OCI-LY1 (cell line): Measurements from ENCODE around the gene PRPF19.

Experiments
- H2AFZ ChIP-seq: fragments of 200-600 bp; sonication (generic), shearing (Covaris generic); 2 replicates; pipeline ENCODE4 v1.6.0; 2014; ENCODE audit warnings: antibody characterized with exemption, mild to moderate bottlenecking, low read length
- H3F3A ChIP-seq: fragments of 200-600 bp; sonication (generic), shearing (Covaris generic); 2 replicates; pipeline ENCODE4 v1.6.0; 2014; ENCODE audit warnings: mild to moderate bottlenecking, antibody characterized with exemption, low read length, moderate library complexity; ENCODE audit not compliant: insufficient read depth
- H3K27ac ChIP-seq: fragments of 200-600 bp; sonication (generic); 2 replicates; pipeline ENCODE4 v1.5.1; 2014; ENCODE audit warnings: low read length, mixed run types, mild to moderate bottlenecking, low read depth; ENCODE audit not compliant: poor library complexity, severe bottlenecking
- H3K27me3 ChIP-seq: fragments of 200-600 bp; sonication (generic); 2 replicates; pipeline ENCODE4 v1.6.0; 2014; ENCODE audit warnings: antibody characterized with exemption, mild to moderate bottlenecking, low read length, moderate library complexity; ENCODE audit not compliant: insufficient read depth
- H3K36me3 ChIP-seq: fragments of 200-600 bp; sonication (generic); 2 replicates; pipeline ENCODE4 v1.6.1; 2014; ENCODE audit warnings: mild to moderate bottlenecking, antibody characterized with exemption, low read length, moderate library complexity, mixed read lengths; ENCODE audit not compliant: insufficient read depth
- H3K4me1 ChIP-seq: fragments of 200-600 bp; sonication (generic); 2 replicates; pipeline ENCODE4 v1.5.1; 2014; ENCODE audit warnings: mild to moderate bottlenecking, low read length, moderate library complexity; ENCODE audit not compliant: insufficient read depth, severe bottlenecking
- H3K4me2 ChIP-seq: fragments of 200-600 bp; sonication (generic), shearing (Covaris generic); 2 replicates; pipeline ENCODE4 v1.6.1; 2014; ENCODE audit warnings: low read length
- H3K4me3 ChIP-seq: fragments of 200-600 bp; sonication (generic); 2 replicates; pipeline ENCODE4 v1.5.1; 2014; ENCODE audit warnings: low read length, low read depth, mild to moderate bottlenecking, mixed read lengths; ENCODE audit not compliant: poor library complexity, severe bottlenecking
- H3K79me2 ChIP-seq: fragments of 200-600 bp; shearing (Covaris generic); 2 replicates; pipeline ENCODE4 v1.6.1; 2016; ENCODE audit warnings: mixed run types, low read length, mixed read lengths; ENCODE audit not compliant: insufficient read depth
- H3K9ac ChIP-seq: fragments of 200-600 bp; sonication (generic), shearing (Covaris generic); 2 replicates; pipeline ENCODE4 v1.6.1; 2014; ENCODE audit warnings: mild to moderate bottlenecking, low read length, mixed read lengths
- H3K9me2 ChIP-seq: fragments of 200-600 bp; sonication (generic), shearing (Covaris generic); 2 replicates; pipeline ENCODE4 v1.6.1; 2014; ENCODE audit warnings: low read depth, mild to moderate bottlenecking, low read length, mixed read lengths
- H3K9me3 ChIP-seq: fragments of 200-600 bp; shearing (Covaris generic); 2 replicates; pipeline ENCODE4 v1.6.1; 2014; ENCODE audit warnings: low read length, mixed read lengths
- H4K20me1 ChIP-seq: fragments of 200-600 bp; sonication (generic), shearing (Covaris generic); 2 replicates; pipeline ENCODE4 v1.6.0; 2016; ENCODE audit warnings: mild to moderate bottlenecking, low read length; ENCODE audit not compliant: insufficient read depth
- CTCF ChIP-seq: fragments of 200-600 bp; sonication (generic), shearing (Covaris generic); IDR thresholded peaks from 2 replicates; pipeline ENCODE4 v1.5.1; 2017; ENCODE audit warnings: mild to moderate bottlenecking, antibody characterized with exemption, low read length, moderate library complexity, mixed read lengths
- EZH2 ChIP-seq: fragments of 200-600 bp; sonication (generic), shearing (Covaris generic); IDR thresholded peaks from 2 replicates; pipeline ENCODE4 v1.8.0; 2017; ENCODE audit warnings: borderline replicate concordance, mixed run types, mild to moderate bottlenecking, antibody characterized with exemption, low read length, moderate library complexity, mixed read lengths

PRPF19 gene

GRCh38 chr11:60951606-60951903, 45.2 kb upstream of the PRPF19 start:
- Histone ChIP-seq H3K27me3 (no peaks in the 10 kb centered on the region; the same call in 1 of the 2 replicates), H3K4me2 (peak overlapping the region; percentile 46; the same call in 1 of the 2 replicates), H3K27ac (no peak overlapping the region), H3K9ac (no peak overlapping the region; the same call in 1 of the 2 replicates), H3K9me2 (no peaks in the 10 kb centered on the region), H4K20me1 (no peaks in the 10 kb centered on the region), H2AFZ (no peak overlapping the region), H3K9me3 (no peaks in the 10 kb centered on the region), H3F3A (no peaks in the 10 kb centered on the region), H3K4me3 (peak overlapping the region; percentile 34), H3K36me3 (no peaks in the 10 kb centered on the region), H3K79me2 (no peaks in the 10 kb centered on the region), H3K4me1 (peaks cover 12% of the 10 kb centered on the region)
- TF ChIP-seq CTCF (no peak), EZH2 (no peak)

DNA sequence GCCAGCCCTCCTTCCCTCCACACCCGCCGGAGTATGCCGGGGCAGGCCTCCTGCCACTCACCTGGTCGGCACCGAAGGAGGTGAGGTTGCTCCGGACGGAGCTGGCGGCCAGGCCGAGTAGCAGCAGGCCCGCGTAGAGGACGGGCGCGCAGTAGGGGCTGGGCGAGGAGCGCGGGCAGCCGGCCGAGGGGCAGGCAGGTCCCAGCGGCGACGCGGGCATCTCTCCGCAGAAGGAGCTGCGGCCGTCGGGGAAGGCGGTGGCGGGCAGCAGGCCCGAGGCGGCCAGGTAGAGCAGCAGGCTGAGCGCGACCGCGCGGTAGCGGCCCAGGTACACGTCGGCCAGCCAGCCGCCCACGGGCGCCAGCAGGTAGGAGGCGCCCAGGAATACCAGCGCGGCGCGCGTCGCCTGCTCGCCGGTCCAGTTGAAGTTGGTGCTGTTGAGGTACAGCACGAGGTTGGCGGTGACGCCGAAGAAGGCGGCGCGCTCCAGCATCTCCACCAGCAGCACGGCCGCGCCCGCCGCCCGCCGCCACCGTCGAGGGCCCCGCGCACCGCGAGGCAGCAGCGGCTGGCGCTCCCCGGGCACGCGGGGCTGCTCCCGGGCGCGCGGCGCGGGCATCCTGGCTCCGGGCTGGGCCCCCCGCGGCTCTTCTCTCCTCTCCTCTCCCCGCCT, 44.7 kb upstream of the PRPF19 start:
- no peaks in the 10 kb centered on the region for H3K79me2 ChIP-seq
- no peak overlapping the region; the same call in 1 of the 2 replicates for H3K4me2 ChIP-seq
- no peaks in the 10 kb centered on the region for H3K36me3 ChIP-seq
- no peaks in the 10 kb centered on the region for H3K9me3 ChIP-seq
- no peak overlapping the region for H2AFZ ChIP-seq
- H4K20me1 ChIP-seq = no peaks in the 10 kb centered on the region
- TF ChIP-seq CTCF = no peak
- no peak for TF ChIP-seq EZH2
- no peaks in the 10 kb centered on the region; the same call in 1 of the 2 replicates for H3K27me3 ChIP-seq
- no peak overlapping the region for H3K27ac ChIP-seq
- H3K4me1 ChIP-seq = peaks cover 12% of the 10 kb centered on the region
- H3K9ac ChIP-seq = no peak overlapping the region
- no peaks in the 10 kb centered on the region for H3K9me2 ChIP-seq
- no peak overlapping the region for H3K4me3 ChIP-seq
- no peaks in the 10 kb centered on the region for H3F3A ChIP-seq

DNA sequence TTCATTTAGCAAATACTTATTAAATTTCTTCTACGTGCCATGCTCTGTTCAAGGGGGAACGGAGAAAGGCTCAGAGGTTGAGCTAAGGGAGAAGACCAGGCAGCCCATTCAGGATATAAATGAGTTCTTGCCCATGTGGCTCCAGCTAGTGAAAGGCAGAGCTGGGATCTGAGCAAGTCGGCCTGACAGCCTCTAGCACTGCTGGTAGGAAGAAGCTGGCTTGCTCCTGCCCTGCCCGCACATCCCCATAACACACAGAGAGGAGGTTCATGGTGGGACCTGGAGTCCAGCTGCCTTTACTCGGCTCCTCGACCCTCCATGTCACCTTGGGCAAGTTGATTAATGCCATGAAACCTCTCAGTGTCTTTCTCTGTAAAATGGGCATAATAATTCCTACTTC, 43.6 kb upstream of the PRPF19 start:
- TF ChIP-seq EZH2 (no peak), CTCF (no peak)
- no peak overlapping the region for H3K4me2 ChIP-seq
- no peak overlapping the region for H3K27ac ChIP-seq
- no peaks in the 10 kb centered on the region for H3K9me2 ChIP-seq
- H3F3A ChIP-seq = no peaks in the 10 kb centered on the region
- no peaks in the 10 kb centered on the region for H4K20me1 ChIP-seq
- H3K36me3 ChIP-seq = no peaks in the 10 kb centered on the region
- H3K4me3 ChIP-seq = no peak overlapping the region
- H3K4me1 ChIP-seq = peaks cover 12% of the 10 kb centered on the region
- no peak overlapping the region for H2AFZ ChIP-seq
- no peaks in the 10 kb centered on the region for H3K27me3 ChIP-seq
- no peak overlapping the region for H3K9ac ChIP-seq
- H3K79me2 ChIP-seq = no peaks in the 10 kb centered on the region
- H3K9me3 ChIP-seq = no peaks in the 10 kb centered on the region
